B cell (primary cell): ENCODE data around the gene STX8. TPM values are rescaled to one million over a fixed set of nuclear protein-coding genes. Genes with fewer than 3 reads are reported as not detected.

Experiments used
- ATAC-seq: fragments of 200-7000 bp; cut with Tn5 transposase; one replicate; pipeline ENCODE4 v1.10.0; 2021; ENCODE audit warnings: low read depth, mild to moderate bottlenecking, moderate number of reproducible peaks, moderate library complexity
- CTCF ChIA-PET: fragments of 350-600 bp; sonication (Branson Sonifier 250); formaldehyde crosslinking; loops from one replicate; lab custom pipeline; 2021; ENCODE audit warnings: antibody characterized with exemption, inconsistent platforms; lab: Charles Lee
- POLR2A ChIA-PET: fragments of 350-600 bp; sonication (Branson Sonifier 250); formaldehyde crosslinking; loops from one replicate; lab custom pipeline; 2021; ENCODE audit warnings: antibody characterized with exemption; lab: Charles Lee
- DNase-seq: peaks from one replicate; pipeline ENCODE4 v3.0.0; 2013
- H2AFZ ChIP-seq: 2 replicates; pipeline ENCODE4 v1.6.1; 2012; ENCODE audit warnings: mild to moderate bottlenecking, low read depth, low read length; ENCODE audit not compliant: insufficient read depth, poor library complexity, severe bottlenecking
- H3K27ac ChIP-seq, 2 donors: 1 replicate in 1 of 2; 2 replicates in 1 of 2; pipeline ENCODE4 v1.5.1; 2012 to 2013; ENCODE audit warnings: low read length in 2 of 2, mild to moderate bottlenecking in 2 of 2, moderate library complexity in 1 of 2
- H3K27me3 ChIP-seq, 4 experiments: fragments of 200-600 bp in 1 of 4; sonication (generic) in 1 of 4; replicated peaks in 1 of 4; 1 replicate in 2 of 4; 2 replicates in 2 of 4; pipeline versions ENCODE4 v1.6.1 to v1.7.0; 2013 to 2016; ENCODE audit warnings: low read length in 3 of 4, mild to moderate bottlenecking in 2 of 4, mixed read lengths in 1 of 4, moderate library complexity in 1 of 4; ENCODE audit not compliant: insufficient read depth in 4 of 4, control insufficient read depth in 3 of 4; ENCODE audit errors: control extremely low read depth in 1 of 4
- H3K36me3 ChIP-seq, 2 experiments: replicated peaks in 1 of 2; 1 replicate in 1 of 2; 2 replicates in 1 of 2; pipeline versions ENCODE4 v1.6.1 to v1.7.1; 2013; ENCODE audit warnings: low read length in 1 of 2; ENCODE audit not compliant: insufficient read depth in 2 of 2, control insufficient read depth in 1 of 2; ENCODE audit errors: control extremely low read depth in 1 of 2, extremely low read depth in 1 of 2
- H3K4me1 ChIP-seq, 2 donors: fragments of 200-600 bp in 1 of 2; sonication (generic) in 1 of 2; 1 replicate in 1 of 2; 2 replicates in 1 of 2; pipeline versions ENCODE4 v1.5.1 to v1.6.1; 2013 to 2017; ENCODE audit warnings: low read length in 2 of 2; ENCODE audit not compliant: control insufficient read depth in 2 of 2, insufficient read depth in 2 of 2
- H3K4me2 ChIP-seq: replicated peaks from 2 replicates; pipeline ENCODE3; 2012; ENCODE audit warnings: mild to moderate bottlenecking, low read depth, low read length; ENCODE audit not compliant: poor library complexity, severe bottlenecking
- H3K4me3 ChIP-seq, 5 experiments: fragments of 200-600 bp in 1 of 5; sonication (generic) in 1 of 5; 1 replicate in 3 of 5; 2 replicates in 2 of 5; pipeline versions ENCODE4 v1.5.1 to v1.7.0; 2011 to 2016; ENCODE audit warnings: low read length in 4 of 5, mild to moderate bottlenecking in 4 of 5, low read depth in 2 of 5, control low read depth in 1 of 5, moderate library complexity in 1 of 5; ENCODE audit not compliant: insufficient read depth in 1 of 5; ENCODE audit errors: control extremely low read depth in 1 of 5, extremely low read depth in 1 of 5
- H3K79me2 ChIP-seq: fragments of 200-600 bp; sonication (generic); one replicate; pipeline ENCODE4 v1.6.0; 2016; ENCODE audit warnings: low read length; ENCODE audit not compliant: control insufficient read depth, insufficient read depth
- H3K9ac ChIP-seq: fragments of 200-600 bp; sonication (generic); 2 replicates; pipeline ENCODE4 v1.6.1; 2017; ENCODE audit warnings: mild to moderate bottlenecking, low read length, moderate library complexity
- H3K9me3 ChIP-seq, 3 donors: one replicate each; pipeline versions ENCODE4 v1.6.1 to v1.7.1; 2013; ENCODE audit warnings: low read length in 2 of 3; ENCODE audit not compliant: control insufficient read depth in 2 of 3, insufficient read depth in 1 of 3; ENCODE audit errors: control extremely low read depth in 1 of 3
- H4K20me1 ChIP-seq: 2 replicates; pipeline ENCODE4 v1.6.0; 2012; ENCODE audit warnings: mild to moderate bottlenecking, low read length; ENCODE audit not compliant: insufficient read depth, control insufficient read depth, poor library complexity, severe bottlenecking
- H3K27ac Mint-ChIP-seq: one replicate; pipeline ENCODE4 v1.8.0; 2021; ENCODE audit warnings: mixed read lengths
- H3K27me3 Mint-ChIP-seq: one replicate; pipeline ENCODE4 v1.8.0; 2021; ENCODE audit warnings: mixed read lengths
- H3K4me1 Mint-ChIP-seq: one replicate; pipeline ENCODE4 v1.8.0; 2021; ENCODE audit warnings: mixed read lengths
- H3K4me3 Mint-ChIP-seq: one replicate; pipeline ENCODE4 v1.8.0; 2021; ENCODE audit warnings: mixed read lengths
- H3K9me3 Mint-ChIP-seq: one replicate; pipeline ENCODE4 v1.8.0; 2022; ENCODE audit warnings: mixed read lengths; ENCODE audit not compliant: insufficient read depth
- CTCF ChIP-seq: fragments of 200-600 bp; IDR thresholded peaks from one replicate; pipeline ENCODE4 v1.8.0; 2022; ENCODE audit warnings: antibody characterized with exemption, mild to moderate bottlenecking
- EZH2 ChIP-seq: IDR thresholded peaks from 2 replicates; pipeline ENCODE4 v1.6.1; 2012; ENCODE audit warnings: borderline replicate concordance, low read depth, mild to moderate bottlenecking, moderate library complexity, low read length; ENCODE audit not compliant: insufficient read depth, poor library complexity, severe bottlenecking
- WGBS: methylation state at CpG from one replicate; pipeline ENCODE4 v1.1.5; 2013; ENCODE audit warnings: missing lambda C conversion rate; ENCODE audit not compliant: insufficient coverage; 5-methylcytosine and 5-hydroxymethylcytosine counted together
- intact Hi-C: fragments of 100-400 bp; cut with micrococcal nuclease; formaldehyde crosslinking; loops from one replicate; pipeline ENCODE4 v1.10.0; 2022
- polyA plus RNA-seq: library from polyadenylated mRNA; depleted of rRNA; stranded (reverse); fragments of >200 nt; gene quantifications from 2 replicates; pipeline ENCODE4 v1.2.3, GENCODE V29; 2012
- total RNA-seq, 2 donors: library from RNA; stranded (reverse); fragments of 120-200 nt in 1 of 2; gene quantifications; 1 replicate in 1 of 2; 2 replicates in 1 of 2; pipeline versions ENCODE4 v1.2.3 to v1.2.4, GENCODE V29; 2013 to 2022

Gene STX8
- total and polyA plus RNA-seq, 2 donors (not counting 1 experiment from before 2014, with no cell fraction given): 35.8 to 61.5 TPM

GRCh38 chr17:9223531-9223930 is 352.1 kb downstream of the STX8 start:
- H3K79me2 ChIP-seq: no peaks in the 10 kb centered on the region
- no peak for DNase-seq
- H3K9me3 Mint-ChIP-seq: no peaks in the 10 kb centered on the region
- intact Hi-C loops: no loop called here
- H2AFZ ChIP-seq: no peak overlapping the region
- no peak for ATAC-seq
- no peak overlapping the region for H3K9ac ChIP-seq
- 93% methylated on average over 3 of the region's 8 CpGs for WGBS
- H3K4me2 ChIP-seq: no peak overlapping the region
- no peak overlapping the region for H3K4me3 ChIP-seq
- peaks cover 0 to 4% (median 0%) of the 10 kb centered on the region in 3 donors for H3K9me3 ChIP-seq
- no peak overlapping the region for H3K27ac ChIP-seq
- TF ChIP-seq EZH2 (no peak), CTCF (no peak)
- no peak overlapping the region for H3K4me3 Mint-ChIP-seq
- no peaks in the 10 kb centered on the region for H3K36me3 ChIP-seq
- CTCF ChIA-PET: no interaction called here
- no peaks in the 10 kb centered on the region for H3K4me1 Mint-ChIP-seq
- no peaks in the 10 kb centered on the region for H3K27me3 ChIP-seq
- H3K27ac Mint-ChIP-seq: no peak overlapping the region
- peaks cover 0 to 5% of the 10 kb centered on the region in 2 donors for H3K4me1 ChIP-seq
- H3K27me3 Mint-ChIP-seq: peaks cover 3% of the 10 kb centered on the region
- POLR2A ChIA-PET: interaction anchor here (1.2 kb wide), 1 partner anchor 16 kb away, joined by 3 read pairs; no protein-coding TSS in a partner anchor
- H4K20me1 ChIP-seq: no peaks in the 10 kb centered on the region

GRCh38 chr17:9221922-9222180 is 353.8 kb downstream of the STX8 start:
- H3K9me3 ChIP-seq: peaks cover 0 to 2% (median 0%) of the 10 kb centered on the region in 3 donors
- H3K27ac Mint-ChIP-seq: no peak overlapping the region
- no peak overlapping the region for H3K4me2 ChIP-seq
- no peaks in the 10 kb centered on the region for H3K27me3 ChIP-seq
- no peak overlapping the region for H3K9ac ChIP-seq
- CTCF ChIA-PET: no interaction called here
- TF ChIP-seq CTCF (no peak), EZH2 (no peak)
- POLR2A ChIA-PET: no interaction called here
- no peak overlapping the region for H3K4me3 Mint-ChIP-seq
- H2AFZ ChIP-seq: no peak overlapping the region
- H3K4me1 Mint-ChIP-seq: no peaks in the 10 kb centered on the region
- 95% methylated on average over 5 of the region's 5 CpGs for WGBS
- H3K27ac ChIP-seq: no peak overlapping the region
- peaks cover 3% of the 10 kb centered on the region for H3K27me3 Mint-ChIP-seq
- no peak overlapping the region for H3K4me3 ChIP-seq
- ATAC-seq (no peak), DNase-seq (no peak)
- H3K79me2 ChIP-seq: no peaks in the 10 kb centered on the region
- intact Hi-C loops: no loop called here
- no peaks in the 10 kb centered on the region for H3K36me3 ChIP-seq
- H3K4me1 ChIP-seq: peaks cover 0 to 5% of the 10 kb centered on the region in 2 donors
- H4K20me1 ChIP-seq: no peaks in the 10 kb centered on the region
- peaks cover 4% of the 10 kb centered on the region for H3K9me3 Mint-ChIP-seq
